Stimulated activated naive CD8-positive, alpha-beta T cell treated with anti-CD3 and anti-CD28 coated beads, Interleukin-15, Interleukin-2, amounts not matched to agents 100 U/mL and 50 U/mL, for 24 hours (primary cell): ENCODE results near the gene SEMA3B.
A peak's percentile ranks its signal among the peaks of the same experiment; 100 is the strongest.

Source experiments
- ATAC-seq: fragments of 150-1000 bp; cut with Tn5 transposase; one replicate; pipeline ENCODE4 v1.10.0; 2021
- DNase-seq: peaks from one replicate; pipeline ENCODE4 v3.0.0; 2021

SEMA3B gene

DNA sequence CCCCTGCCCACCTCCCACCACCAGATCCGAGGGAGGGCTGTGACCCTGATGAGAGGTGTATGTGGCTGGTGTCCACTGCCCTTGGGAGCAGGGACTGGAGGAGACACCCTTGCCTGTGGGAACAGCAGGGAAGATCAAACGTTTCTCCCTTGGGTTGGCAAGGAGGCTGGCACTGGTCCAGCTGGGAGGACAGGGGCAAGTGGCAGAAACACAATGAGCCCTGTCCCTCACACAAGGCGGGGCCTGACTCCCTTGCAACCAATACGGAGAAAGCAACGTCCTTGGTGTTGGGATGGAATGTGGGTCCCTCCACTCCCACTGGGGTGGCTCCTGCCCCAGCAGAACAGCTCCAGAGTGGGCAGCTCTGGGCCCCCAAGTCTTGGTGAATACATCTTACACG is 48.4 kb downstream of the SEMA3B start:
- ATAC-seq, result no peak
- no peak for DNase-seq

GRCh38 chr3:50318163-50318562 is 49.2 kb downstream of the SEMA3B start:
- DNase-seq (no peak), ATAC-seq (no peak)

DNA sequence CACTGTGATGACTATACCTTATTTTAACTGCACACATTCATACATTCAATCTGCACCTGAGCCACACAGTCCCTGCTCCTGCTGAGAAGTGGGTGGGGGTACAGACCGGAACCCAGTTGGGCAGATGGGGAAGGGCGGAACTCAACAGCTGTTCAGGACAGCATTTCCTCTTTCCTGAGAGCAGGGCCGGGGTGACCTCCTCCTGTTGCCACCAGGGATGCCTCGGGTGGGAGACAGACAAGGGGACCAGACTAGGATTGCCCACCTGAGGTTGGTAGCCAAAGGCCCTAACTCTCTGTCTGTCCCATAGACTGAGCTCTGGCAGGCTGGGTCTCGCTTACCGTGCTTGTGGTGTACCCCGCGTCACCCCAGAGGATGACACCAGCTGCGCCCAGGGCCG is 49.7 kb downstream of the SEMA3B start:
- DNase-seq (no peak), ATAC-seq (no peak)

DNA sequence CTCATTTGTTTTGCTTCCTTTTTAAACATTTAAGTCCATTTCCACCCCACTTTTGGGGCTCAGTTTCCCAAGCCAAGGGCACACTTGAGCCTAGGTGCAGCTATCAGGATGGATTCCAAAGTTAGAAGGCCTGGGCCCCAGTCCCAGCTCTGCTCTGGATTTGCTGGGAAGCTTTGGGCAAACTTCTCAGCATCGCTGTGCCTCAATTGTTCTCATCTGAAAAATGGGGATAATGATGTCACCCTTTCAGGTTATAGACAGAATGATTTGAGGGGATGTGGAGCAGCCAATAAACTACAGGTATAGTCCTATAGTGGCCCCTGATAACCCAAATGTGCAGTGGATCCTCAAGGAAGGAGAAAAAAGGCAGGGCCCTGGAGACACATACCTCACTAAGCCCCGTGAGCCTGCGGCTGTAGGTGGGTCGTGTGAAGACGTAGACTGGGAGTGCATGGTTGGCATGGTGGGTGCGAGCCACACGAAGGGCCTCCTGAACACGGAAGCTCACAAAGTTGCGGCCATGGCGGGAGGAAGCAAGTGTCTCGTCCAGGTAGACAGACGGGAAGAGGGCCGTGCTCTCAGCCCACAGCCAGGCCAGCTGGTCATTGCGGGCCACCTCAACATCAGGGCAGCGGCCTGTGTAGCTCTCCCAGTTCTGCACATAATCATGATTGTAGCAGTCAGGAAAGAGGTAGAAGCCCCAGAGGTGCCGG is 50.4 kb downstream of the SEMA3B start:
- DNase-seq, result no peak
- no peak for ATAC-seq

DNA sequence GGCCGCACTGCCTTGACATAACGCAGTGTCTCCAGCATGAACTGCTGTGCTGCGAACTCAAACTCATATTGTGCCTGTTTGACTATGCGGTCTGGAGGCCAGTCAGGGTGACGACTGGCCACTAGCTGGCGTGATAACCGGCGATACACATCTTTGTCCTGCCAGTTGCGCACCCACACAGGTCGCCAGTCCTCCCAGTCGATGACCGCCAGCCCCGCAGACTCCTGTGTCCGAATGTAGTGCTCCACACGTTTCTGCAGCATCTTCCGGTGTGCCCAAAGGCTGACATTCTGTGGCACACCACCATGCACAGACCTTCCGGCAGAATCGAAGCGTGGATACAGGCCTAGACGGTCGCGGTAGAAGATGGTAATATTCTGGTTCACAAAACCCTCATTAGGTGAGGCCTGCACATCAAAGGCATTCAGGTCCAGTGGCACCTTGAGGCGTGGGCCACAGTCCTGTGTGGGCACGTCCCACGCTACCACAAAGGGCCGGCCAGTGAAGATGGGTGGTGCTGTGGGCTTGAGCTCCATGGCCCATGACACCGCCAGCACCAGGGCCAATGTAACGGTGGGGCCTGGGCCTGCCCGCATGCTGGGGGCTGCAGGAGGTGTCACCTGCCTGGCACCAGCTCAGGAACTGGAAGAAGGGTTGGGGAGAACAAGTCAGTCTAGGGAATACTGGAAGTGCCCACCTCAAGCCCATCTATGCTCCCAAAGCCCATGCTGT is 51.1 kb downstream of the SEMA3B start:
- ATAC-seq, result no peak
- DNase-seq, result no peak

- ATAC-seq, result peak; percentile 55
- DNase-seq, result peak; percentile 74
These were observed 51.9 kb downstream of the SEMA3B start for GRCh38 chr3:50320853-50321335.

- DNase-seq (peak; percentile 86), ATAC-seq (peak; percentile 81)
These were observed 52.6 kb downstream of the SEMA3B start for GRCh38 chr3:50321336-50322114.

DNA sequence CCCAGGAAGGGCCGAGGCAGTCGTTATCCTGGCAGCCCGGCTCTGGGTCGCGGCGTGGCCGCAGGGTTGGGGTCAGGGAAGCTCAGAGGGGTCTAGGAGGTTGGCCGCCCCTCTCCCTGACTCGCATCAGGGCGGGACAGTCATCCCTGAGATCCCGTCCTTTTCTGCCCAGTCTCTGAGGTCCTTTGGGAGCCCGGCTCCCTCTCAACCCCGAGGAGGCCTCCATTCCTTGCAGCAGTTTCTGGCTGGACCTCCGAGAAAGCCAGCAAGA is 53.1 kb downstream of the SEMA3B start:
- no peak for DNase-seq
- ATAC-seq, result no peak

DNA sequence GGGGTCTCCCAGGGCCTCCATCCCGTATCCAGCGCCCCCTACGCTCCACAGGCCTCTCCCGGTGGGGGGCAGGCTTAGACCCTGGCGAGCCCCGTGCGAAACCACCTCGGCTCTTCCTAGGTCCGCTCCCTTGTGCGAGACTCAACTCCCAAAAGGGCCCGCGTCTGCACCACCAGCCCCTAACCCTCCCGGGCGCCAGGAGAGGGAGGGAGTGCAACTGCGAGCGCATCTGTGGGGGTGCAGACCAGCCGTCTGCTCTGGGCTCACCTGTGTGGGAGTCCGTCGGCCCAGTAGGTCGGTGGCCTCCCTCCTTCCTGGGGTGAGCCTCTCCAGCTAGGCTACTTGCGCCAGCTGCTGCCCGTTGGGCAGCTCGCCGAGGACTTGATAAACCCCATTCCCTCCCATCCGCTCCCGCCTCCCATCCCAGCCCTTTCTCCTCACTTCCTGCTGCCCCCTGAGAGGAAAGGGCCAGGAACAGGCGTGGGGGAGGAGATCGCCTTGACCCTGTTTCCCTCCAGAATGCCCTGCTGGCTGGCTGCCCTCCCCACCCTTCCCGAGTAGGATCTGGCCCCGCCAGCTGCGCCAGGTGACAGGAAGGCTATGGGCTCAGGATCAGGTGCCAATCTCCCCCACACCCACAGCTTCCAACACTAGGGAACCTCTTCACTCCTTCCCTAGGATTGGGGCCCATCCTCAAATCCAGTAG is 53.6 kb downstream of the SEMA3B start, which contains the start of gene HYAL2:
Gene HYAL2 (minus strand): TSS at position 360 of the 706 bp plus-strand sequence. CDS start 2,256 bp downstream, outside the sequence.
- DNase-seq (no peak), ATAC-seq (no peak)

- ATAC-seq, result no peak
- DNase-seq, result no peak
These were observed 54.2 kb downstream of the SEMA3B start for GRCh38 chr3:50323092-50323600.

DNA sequence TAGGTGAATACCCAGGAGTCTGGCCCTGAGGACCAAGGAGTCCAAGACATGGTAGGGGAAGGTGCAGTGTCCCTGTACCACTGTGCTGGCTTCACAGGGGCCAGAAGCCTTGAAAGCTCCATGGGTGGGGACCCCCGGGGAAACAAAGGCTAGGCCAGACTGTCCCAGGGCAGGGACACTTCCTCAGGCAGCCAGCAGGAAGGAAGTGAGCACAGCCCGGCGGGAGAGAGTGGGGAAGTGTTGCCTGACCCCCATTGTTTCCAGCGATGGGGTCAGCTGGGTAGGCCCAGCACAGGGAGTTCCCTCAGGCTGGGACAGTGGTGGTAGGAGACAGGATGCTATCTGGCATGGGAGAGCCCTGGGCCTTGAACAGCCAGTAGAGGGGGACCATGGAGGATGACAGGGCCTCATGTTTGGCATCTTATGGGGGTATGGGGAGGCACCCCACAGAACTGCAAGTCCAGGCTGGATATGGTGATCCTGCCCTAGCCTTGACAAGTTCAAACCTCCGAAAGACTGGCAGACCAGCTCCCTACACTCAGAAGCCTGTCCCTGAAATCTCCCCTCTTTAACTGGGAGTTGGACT is 54.8 kb downstream of the SEMA3B start:
- no peak for ATAC-seq
- DNase-seq, result no peak

GRCh38 chr3:50324351-50325112 is 55.6 kb downstream of the SEMA3B start:
- ATAC-seq, result peak; percentile 39

DNA sequence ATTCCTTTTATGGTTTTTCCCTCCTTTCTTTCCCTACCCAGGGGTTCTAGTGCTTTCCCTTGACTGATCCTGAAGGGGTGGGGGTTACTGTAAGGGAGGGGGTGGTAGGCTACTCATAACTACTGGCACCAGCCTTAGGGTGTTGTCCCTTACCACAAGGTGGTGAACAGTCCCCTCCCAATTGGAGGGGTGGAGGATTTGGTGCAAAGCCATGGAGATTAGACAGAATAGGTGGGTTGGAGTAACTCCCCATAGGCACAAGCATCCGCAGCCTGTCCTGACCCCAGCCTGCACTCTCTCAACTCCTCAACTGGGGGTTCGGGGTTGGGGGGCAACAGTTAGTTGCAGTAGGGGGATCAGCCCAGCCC is 56.1 kb downstream of the SEMA3B start:
- ATAC-seq (no peak), DNase-seq (no peak)

More at GRCh38 chr3:50324351-50325112, 55.6 kb downstream of the SEMA3B start:
- DNase-seq, result peak; percentile 80

DNA sequence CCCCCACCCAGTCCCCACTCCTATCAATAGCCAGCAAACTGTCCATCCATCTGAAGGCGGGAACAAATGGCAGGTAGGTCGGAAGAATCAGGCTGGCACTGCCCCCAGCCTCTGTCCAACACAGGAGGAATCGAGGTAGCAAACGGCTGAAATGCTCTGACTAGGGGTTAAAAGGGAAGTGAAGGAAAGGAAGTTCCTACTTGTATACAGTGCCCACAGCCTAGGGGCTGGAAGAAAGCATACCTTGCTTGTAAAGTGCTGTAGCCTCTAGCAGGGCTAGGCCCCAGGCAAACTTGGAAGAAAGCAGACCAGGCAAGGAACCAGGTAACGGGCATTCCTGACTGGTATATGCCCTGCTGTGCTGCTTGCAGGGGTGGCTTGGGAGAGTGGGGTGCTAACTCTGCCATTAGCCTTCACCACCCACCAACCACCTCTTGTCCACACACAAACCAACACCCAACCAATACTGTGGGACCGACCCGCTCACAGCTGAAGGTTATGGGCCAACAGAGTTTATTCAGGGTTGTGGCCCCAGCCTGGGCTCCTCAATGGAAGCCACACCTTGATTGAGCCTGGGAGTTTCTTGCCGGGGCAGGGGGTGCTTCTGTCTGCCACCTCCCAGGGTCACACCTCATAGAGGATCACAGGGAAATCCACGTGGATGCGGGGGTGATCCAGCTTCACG is 56.7 kb downstream of the SEMA3B start:
- DNase-seq (no peak), ATAC-seq (no peak)

DNA sequence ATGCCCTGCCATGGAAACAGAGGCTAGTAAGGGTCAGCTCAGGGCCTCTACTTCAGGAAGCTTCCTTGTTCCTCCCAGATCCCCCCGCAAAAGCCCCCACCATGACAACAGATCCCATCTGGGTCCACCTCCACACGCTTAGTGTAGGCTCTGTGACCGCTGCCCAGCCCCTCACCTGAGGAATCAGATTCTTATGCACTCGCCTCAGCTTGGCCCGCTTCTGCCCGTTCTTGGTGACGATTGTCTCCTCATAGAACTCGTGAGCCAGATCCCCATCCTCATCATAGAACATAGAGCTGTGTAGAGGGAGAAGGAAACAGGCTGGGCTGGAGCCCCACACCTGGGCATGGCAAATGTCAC is 57.2 kb downstream of the SEMA3B start:
- no peak for DNase-seq
- ATAC-seq, result no peak

DNA sequence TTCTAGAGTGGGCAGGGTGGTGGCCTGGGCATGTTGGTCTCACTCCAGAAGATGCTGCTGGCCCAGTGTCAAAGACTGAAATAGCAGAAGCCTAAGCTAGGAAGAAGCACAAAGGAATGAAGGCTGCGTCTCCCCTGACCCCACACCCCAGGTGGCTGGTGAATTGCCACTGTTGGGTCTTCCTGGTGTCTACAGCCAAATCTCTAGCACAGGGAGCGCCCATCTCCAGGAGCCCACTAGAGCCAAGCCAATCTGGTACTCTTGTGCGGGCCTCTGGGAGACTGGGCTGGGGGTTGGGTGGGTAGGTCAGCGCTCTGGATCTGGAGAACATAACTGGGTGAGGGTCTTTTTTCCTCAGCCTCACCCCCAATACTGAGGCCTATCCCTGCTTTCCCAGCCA is 58.2 kb downstream of the SEMA3B start:
- no peak for DNase-seq
- no peak for ATAC-seq
